ENCODE results near the gene CEP89. TPM values are rescaled to one million over a fixed set of nuclear protein-coding genes. Genes with fewer than 3 reads are reported as not detected.

The CEP89 gene
- total RNA-seq, 1 experiment from 2014 or later = 39.9 TPM

DNA sequence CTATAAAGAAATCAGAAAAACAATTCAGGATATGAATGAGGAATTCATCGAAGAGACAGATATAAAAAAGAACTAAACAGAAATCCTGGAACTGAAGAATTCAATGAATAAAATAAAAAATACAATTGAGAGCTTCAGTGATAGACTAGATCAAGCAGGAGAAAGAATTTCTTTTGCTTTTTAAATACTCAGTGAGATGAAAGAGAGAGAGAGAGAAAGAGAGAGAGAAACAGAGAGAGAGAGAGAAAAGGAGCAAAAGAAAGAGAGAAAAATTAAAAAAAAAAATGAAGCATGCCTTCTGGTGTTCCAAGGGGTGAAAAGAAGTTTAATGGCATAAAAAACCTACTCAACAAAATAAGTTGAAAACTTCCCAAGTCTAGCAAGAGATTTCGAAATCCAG, 80.1 kb downstream of the CEP89 start:
- no TSS peak for BruUV-seq (replicated peaks)

DNA sequence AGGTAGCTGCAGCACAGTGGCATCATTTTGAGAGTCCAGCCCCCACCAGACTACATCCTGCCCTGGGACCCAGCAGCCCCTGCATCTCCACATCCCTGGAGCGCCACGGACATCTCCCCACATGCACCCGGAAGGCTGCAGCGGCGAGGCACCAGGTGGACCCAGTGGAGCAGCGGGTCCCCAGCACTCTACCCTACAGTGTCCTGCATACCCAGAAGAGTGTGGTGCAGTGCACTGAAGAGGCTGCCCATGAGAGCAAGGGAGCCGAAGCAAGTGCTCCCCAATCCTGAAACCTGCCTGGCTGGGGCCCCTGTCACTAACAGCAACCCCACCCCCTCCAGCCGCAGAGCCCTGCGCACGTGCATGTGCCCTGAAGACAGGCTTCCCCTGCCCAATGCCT, 80.9 kb downstream of the CEP89 start:
- BruUV-seq (replicated peaks) = no TSS peak
- Histone ChIP-seq H3K4me1 (ENCODE audit: control insufficient read depth, insufficient read depth, low read length) (no peaks in the 10 kb centered on the region), H3K27ac (ENCODE audit: low read length) (no peak overlapping the region), H3K4me3 (ENCODE audit: low read depth in 2 of 2, low read length in 2 of 2) (no peak overlapping the region), H3K36me3 (ENCODE audit: control insufficient read depth, insufficient read depth, low read length) (no peaks in the 10 kb centered on the region), H3K27me3 (ENCODE audit: control insufficient read depth, insufficient read depth, low read length) (no peaks in the 10 kb centered on the region), H3K9me3 (ENCODE audit: control insufficient read depth, insufficient read depth, low read depth, low read length) (peaks cover 3% of the 10 kb centered on the region; the same call in 1 of the 2 replicates)
- DNase-seq (ENCODE audit: low read depth, low spot score) (no peak), ATAC-seq (no peak)
- ChIA-PET POLR2A (no interaction called here), CTCF (no interaction called here)
- in situ Hi-C loops (cut with HindIII; ENCODE audit: low pct_unique_long_range_greater_than_20kb, low sequenced_read_pairs) (no loop called here), intact Hi-C loops (cut with micrococcal nuclease; ENCODE audit: unreplicated experiment) (no loop called here)
- no peak for TF ChIP-seq TCF7L2 (IDR thresholded peaks at IDR 0.05; ENCODE audit: low read depth, low read length)
- TF ChIP-seq, protein P1, sequence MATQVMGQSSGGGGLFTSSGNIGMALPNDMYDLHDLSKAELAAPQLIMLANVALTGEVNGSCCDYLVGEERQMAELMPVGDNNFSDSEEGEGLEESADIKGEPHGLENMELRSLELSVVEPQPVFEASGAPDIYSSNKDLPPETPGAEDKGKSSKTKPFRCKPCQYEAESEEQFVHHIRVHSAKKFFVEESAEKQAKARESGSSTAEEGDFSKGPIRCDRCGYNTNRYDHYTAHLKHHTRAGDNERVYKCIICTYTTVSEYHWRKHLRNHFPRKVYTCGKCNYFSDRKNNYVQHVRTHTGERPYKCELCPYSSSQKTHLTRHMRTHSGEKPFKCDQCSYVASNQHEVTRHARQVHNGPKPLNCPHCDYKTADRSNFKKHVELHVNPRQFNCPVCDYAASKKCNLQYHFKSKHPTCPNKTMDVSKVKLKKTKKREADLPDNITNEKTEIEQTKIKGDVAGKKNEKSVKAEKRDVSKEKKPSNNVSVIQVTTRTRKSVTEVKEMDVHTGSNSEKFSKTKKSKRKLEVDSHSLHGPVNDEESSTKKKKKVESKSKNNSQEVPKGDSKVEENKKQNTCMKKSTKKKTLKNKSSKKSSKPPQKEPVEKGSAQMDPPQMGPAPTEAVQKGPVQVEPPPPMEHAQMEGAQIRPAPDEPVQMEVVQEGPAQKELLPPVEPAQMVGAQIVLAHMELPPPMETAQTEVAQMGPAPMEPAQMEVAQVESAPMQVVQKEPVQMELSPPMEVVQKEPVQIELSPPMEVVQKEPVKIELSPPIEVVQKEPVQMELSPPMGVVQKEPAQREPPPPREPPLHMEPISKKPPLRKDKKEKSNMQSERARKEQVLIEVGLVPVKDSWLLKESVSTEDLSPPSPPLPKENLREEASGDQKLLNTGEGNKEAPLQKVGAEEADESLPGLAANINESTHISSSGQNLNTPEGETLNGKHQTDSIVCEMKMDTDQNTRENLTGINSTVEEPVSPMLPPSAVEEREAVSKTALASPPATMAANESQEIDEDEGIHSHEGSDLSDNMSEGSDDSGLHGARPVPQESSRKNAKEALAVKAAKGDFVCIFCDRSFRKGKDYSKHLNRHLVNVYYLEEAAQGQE (IDR thresholded peaks at IDR 0.05; ENCODE audit: insufficient read depth in 1 of 2, low read depth in 2 of 2, low read length in 1 of 2) = no peak
- no peak for TF ChIP-seq POLR2AphosphoS5 (IDR thresholded peaks at IDR 0.05; ENCODE audit: low read depth, low read length)
- no peak for TF ChIP-seq SIN3A (IDR thresholded peaks at IDR 0.05; ENCODE audit: borderline replicate concordance, insufficient read depth, low read depth, low read length)
- TF ChIP-seq, protein P2, sequence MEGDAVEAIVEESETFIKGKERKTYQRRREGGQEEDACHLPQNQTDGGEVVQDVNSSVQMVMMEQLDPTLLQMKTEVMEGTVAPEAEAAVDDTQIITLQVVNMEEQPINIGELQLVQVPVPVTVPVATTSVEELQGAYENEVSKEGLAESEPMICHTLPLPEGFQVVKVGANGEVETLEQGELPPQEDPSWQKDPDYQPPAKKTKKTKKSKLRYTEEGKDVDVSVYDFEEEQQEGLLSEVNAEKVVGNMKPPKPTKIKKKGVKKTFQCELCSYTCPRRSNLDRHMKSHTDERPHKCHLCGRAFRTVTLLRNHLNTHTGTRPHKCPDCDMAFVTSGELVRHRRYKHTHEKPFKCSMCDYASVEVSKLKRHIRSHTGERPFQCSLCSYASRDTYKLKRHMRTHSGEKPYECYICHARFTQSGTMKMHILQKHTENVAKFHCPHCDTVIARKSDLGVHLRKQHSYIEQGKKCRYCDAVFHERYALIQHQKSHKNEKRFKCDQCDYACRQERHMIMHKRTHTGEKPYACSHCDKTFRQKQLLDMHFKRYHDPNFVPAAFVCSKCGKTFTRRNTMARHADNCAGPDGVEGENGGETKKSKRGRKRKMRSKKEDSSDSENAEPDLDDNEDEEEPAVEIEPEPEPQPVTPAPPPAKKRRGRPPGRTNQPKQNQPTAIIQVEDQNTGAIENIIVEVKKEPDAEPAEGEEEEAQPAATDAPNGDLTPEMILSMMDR (IDR thresholded peaks at IDR 0.05) = no peak

More for the DNA sequence above, 80.1 kb downstream of the CEP89 start:
- ChIA-PET POLR2A (no interaction called here), CTCF (no interaction called here)
- H3K27me3 ChIP-seq (ENCODE audit: control insufficient read depth, insufficient read depth, low read length) = no peaks in the 10 kb centered on the region
- H3K27ac ChIP-seq (ENCODE audit: low read length) = no peak overlapping the region
- no peak overlapping the region for H3K4me3 ChIP-seq (ENCODE audit: low read depth in 2 of 2, low read length in 2 of 2)
- no peak for ATAC-seq
- in situ Hi-C loops (cut with HindIII; ENCODE audit: low pct_unique_long_range_greater_than_20kb, low sequenced_read_pairs) = no loop called here
- intact Hi-C loops (cut with micrococcal nuclease; ENCODE audit: unreplicated experiment) = no loop called here
- no peak for DNase-seq (ENCODE audit: low read depth, low spot score)
- no peaks in the 10 kb centered on the region for H3K4me1 ChIP-seq (ENCODE audit: control insufficient read depth, insufficient read depth, low read length)
- H3K9me3 ChIP-seq (ENCODE audit: control insufficient read depth, insufficient read depth, low read depth, low read length) = peaks cover 3% of the 10 kb centered on the region; the same call in 1 of the 2 replicates
- TF ChIP-seq SIN3A (IDR thresholded peaks at IDR 0.05; ENCODE audit: borderline replicate concordance, insufficient read depth, low read depth, low read length) = no peak
- TF ChIP-seq, protein P1 (IDR thresholded peaks at IDR 0.05; ENCODE audit: insufficient read depth in 1 of 2, low read depth in 2 of 2, low read length in 1 of 2) = no peak
- no peak for TF ChIP-seq POLR2AphosphoS5 (IDR thresholded peaks at IDR 0.05; ENCODE audit: low read depth, low read length)
- TF ChIP-seq, protein P2 (IDR thresholded peaks at IDR 0.05) = no peak
- TF ChIP-seq TCF7L2 (IDR thresholded peaks at IDR 0.05; ENCODE audit: low read depth, low read length) = no peak
- H3K36me3 ChIP-seq (ENCODE audit: control insufficient read depth, insufficient read depth, low read length) = no peaks in the 10 kb centered on the region
